ENCODE data around the gene GID4.

Gene GID4

DNA sequence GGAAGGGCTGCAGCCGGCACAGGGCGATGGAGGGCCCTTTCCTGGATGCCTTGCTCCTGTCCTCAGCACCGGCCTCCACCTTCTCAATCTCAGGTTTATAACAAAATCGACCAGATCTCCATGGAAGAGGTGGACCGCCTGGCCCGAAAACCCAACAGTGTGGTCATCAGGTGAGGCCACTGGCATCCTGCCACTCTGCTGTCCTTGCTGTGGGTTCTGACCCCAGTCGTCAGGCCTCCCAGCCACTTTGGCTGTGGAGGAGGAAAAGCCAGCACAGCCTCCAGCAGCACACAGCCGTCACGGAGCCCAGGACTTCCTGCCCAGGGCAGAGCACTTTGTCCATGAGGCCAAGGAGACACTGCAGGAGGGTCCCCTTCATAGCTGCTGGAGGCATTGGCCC, 62.6 kb downstream of the GID4 start:
- DNase-seq (ENCODE audit: low read depth), result no peak

DNA sequence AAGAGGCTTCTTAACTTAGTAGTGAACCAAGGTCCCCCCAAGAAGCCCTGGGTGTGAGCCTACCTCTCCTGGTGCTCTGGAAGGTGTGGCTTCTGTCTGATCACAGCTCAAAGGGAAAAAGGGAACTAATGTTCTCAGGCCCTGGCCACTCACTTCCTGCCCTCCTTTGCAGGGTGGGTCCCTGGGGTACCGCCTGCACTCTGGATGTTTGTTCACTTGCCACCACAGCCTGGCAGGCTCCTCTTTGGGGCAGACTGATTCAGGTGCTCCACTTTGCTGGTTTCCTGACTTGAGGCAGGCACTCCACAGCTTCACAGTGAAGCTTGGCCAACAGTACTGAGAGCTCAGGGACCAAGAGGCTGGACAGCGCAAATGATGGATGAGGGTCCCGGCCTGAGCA, 63.4 kb downstream of the GID4 start:
- DNase-seq (ENCODE audit: low read depth), result no peak

DNA sequence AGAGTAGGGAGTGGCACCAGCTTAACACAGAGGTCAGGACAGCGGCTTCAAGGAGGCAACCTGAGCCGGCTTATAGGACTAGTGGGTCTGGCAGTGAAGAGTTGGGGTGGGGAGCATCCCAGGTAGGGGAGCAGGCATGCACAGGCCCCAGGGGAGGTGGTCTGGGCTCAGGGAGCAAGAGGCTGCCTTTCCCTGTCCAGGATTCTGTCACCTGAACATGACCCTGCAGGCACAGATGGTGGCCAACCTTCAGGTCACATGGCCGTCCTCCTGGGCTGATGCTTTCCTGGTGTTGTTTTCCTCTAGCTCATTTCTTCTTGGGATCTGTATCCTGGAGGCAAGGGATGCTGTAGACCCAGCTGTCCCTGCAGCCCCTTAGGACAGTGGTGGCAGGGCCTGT, 65.8 kb downstream of the GID4 start:
- no peak for DNase-seq (ENCODE audit: low read depth)

DNA sequence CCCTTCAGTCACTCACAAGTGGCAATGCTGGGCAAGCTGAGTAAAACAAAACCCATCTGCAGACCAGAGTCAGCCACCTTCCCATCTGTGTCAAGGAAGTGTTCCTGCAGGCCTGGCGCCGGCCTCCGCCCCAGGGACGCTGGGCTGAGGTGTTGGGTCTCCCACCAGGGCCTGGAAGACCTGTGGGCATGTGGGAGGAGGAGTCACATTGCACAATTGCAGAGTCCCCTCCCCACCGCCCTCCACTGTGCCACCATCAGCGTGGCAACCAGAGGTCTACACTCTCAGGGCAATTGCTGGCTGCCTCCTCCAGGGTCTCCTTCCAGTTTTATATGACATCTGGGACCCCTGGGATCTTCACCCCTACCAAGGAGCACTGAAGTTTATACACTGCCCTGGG, 66.4 kb downstream of the GID4 start:
- DNase-seq (ENCODE audit: low read depth), result no peak

DNA sequence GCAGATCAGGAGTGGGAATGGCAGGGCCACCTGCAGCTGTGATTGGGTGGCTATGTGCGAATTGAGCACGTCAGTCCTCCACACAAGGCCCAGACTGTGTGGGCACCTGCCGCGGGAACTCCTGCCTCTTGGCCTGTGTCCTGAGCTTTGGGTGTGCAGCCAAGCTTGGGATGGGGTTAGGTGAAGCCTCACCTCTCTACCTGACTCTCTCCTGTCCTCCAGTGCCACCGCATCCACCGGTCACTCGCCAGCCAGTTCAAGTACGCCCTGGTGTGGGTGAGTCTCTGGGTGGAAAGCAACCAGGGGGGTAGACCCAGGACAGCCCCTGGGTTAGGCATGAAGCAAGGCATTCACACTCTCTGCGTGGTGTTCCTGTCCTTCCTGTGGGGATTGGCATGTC, 67.0 kb downstream of the GID4 start:
- DNase-seq (ENCODE audit: low read depth), result no peak

DNA sequence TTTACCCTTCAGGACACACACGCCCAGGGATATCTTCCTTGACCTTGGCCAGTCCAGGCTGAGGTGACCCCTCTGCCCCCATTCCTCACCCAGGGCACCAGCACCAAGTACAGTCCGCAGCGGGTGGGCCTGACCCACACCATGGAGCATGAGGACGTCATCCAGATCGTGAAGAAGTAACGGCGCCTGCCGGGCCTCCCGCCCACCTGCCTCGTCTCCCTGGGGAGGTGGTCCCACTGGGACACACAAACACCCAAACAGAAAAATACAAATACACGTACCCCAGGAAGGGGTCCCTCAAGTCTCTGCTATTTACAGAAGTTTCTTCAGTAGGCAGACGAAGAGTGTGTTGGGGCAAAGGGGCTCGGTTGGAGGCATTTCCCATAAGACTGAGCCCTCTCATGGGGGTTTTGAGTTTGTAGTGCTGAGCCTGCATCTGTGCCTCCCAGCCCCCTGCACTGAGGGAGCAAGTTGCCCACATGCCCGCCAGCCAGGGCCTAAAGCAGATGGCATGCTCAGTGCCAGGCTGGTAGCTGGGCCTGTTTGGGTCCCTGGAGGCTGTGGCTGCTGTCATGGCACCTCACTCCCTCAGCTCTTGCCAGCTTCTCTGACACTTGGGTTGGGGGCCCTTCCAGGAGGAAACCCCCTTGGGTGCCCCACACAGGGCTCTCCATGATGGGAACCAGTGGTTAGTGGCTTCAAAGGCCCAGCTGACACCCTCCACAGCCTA, 68.0 kb downstream of the GID4 start:
- no peak for DNase-seq (ENCODE audit: low read depth)

DNA sequence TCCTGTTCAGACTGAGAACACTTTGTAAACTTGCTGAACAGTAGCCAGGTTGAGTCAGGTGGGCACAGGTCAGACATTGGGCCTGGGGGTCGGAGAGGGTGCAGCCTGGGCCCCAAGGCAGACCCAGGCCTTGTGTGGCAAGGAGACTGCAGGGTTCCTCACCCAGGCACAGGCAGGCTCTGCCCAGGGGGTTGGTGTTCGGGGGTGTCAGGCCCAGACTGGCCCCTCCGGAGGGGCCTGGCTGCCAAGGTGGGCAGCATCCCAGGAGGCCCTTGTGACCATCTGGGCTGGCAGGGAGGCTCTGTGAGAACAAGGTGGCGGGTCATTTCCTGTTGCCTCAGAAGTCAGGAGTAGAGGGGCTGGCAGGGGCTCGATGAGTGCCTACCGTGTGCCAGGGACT, 68.8 kb downstream of the GID4 start:
- no peak for DNase-seq (ENCODE audit: low read depth)

DNA sequence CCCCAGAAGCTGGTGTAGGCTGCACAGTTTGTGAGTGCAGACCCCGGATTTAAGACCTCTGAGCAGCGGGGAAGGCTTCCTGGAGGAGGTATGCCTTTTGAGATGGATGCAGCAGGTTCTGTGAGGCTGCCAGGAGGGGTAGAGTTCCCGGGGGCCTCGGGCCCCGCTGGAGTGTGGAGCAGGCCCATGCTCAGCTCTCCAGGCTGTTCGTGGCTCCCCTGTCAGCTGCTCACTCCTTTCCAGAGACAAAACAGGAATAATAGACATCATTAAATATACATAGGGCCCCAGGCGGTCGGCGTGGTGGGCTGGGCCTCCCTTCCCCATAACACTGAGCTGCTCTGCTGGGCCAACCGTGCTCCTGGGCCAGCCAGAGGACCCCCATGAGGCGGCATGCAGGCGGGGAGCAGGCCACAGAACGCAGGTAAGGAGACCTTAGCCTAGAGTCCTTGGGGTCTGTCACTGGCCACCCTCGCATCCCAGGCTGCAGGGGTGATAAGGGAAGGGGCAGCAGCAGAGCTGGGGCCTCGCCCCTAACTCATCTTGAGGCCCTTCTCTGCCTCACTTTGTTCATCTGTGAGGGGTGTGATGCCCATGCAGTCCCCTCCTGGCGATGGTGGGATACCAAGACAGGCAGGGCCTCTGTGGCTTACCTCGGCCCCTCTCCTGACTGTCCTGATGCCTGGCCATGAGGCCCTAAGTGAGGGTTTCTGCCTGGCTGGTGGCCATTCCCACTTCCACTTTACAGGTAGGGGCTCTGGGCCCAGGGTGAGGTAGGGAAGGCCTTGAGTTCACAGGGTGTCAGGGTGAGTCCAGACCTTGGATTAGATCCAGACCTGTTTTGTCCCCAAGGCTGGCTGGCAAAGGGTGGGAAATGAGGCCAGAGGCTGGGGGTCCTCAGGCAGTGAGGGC, 69.4 kb downstream of the GID4 start, which contains the start of gene MYO15A:
MYO15A (plus strand) TSS at position 356 of the 912 bp plus-strand sequence. CDS start 10,045 bp downstream, outside the sequence.
- no peak for DNase-seq (ENCODE audit: low read depth)

DNA sequence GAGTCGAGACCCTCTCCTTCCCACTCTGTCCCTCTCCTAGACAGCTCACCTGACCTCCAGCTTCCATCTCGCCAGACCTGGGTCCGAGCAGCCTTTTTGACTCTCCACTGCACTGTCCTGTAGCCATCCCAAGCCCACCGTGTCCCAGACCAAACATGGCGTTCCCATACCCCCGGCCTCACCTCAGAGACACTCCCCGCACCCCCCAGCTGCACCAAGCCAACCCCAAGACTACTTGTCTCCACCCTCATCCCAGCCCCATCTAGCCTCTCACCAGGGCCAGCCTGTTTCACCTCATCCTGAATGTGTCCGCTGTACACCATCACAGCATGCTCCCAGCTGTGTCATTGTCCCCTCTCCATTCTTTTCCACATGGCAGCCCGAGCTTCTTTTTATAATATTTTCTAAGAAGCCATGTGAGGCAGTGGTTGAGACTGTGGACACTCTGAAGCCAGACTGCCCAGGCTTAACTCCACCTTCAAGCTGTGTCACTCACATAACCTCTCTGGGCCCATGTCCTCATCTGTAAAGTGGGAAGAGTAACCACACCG, 70.8 kb downstream of the GID4 start:
- no peak for DNase-seq (ENCODE audit: low read depth)

DNA sequence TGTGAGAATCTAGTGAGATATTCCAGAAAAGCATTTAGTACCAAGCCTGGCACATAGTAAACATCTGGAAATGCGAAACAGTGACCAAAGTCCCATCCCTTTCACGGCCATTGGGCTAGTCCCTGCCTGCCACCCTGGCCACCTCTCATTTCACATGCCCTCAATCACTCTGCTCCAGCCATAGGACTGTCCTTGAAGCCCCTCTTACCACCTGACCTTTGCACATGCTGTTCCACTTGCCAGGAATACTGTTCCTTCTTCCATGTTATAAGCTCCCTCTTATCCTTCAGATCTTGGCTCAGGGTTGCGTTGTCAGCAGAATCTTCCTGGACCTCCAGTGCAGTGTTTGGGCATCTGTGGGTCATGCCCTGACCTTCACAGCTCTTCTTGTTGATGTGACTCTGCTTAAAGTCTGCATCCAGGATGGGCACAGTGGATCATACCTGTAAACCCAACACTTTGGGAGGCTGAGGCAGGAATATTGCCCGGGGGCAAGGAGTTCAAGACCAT, 71.5 kb downstream of the GID4 start:
- no peak for DNase-seq (ENCODE audit: low read depth)

DNA sequence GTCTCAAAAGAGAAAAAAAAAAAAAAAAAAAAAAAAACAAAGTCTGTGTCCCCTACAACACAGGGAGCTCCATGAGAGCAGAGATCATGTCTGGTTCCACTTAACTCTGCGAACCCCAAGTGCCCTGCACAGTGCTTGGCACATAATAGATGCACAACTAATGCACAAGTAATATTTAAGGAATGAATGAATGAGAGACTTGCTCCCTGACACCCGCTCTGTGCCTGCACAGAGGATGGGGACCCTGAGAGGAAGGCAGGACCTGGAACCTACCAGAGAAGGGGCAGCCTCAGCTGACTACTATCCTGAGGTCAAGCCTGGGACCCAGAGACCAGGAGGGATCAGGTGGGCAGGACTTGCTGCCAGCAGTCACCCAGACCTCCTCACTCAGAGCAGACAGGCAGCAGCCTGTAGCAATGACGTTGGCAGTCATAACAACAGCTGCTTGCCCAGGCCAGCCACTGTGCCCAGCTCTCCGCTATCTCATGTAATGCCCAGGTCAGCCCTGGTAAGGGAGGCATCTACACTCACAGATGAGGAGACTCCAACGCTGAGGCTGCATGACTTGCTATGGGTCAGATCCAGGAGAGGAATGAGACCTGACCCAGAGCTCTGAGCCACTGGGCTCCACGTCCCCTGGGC, 72.2 kb downstream of the GID4 start:
- DNase-seq (ENCODE audit: low read depth), result no peak

DNA sequence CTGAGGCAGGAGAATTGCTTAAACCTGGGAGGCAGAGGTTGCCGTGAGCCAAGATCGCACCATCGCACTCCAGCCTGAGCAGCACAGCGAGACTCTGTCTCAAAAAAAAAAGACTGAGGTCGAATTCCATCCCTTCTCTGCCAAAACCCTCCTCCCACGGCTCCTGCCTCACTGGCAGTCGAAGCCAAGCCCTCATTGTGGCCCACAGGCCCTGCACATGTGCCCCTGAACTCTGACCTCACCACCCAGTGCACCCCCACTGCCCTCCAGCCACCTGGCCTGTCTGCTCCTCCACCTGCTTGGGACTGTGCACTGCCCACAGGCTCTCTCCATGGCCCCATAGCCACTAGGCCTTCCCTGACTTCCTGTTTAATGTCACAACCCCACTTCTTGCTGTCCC, 76.3 kb downstream of the GID4 start:
- DNase-seq (ENCODE audit: low read depth), result no peak

DNA sequence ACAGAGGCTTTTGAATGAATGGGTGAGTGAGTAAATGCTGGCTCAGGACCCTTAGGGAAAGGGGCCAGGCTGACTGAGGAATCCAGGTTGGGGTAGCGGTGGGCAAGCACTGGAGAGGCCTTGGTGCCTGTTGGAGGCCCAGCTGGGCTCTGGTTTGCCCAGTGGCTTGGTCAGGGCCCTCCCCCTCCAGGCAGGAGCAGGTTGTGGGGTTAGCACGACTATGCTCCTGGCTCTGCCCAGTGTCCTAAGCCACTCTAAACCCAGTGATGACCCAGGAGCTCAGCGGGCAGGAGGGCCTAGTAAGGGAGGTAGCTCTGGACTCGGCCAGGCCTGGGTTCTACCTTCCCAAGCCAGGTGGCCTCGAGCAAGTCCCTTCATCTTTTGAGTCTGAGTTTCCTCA, 76.9 kb downstream of the GID4 start:
- no peak for DNase-seq (ENCODE audit: low read depth)

DNA sequence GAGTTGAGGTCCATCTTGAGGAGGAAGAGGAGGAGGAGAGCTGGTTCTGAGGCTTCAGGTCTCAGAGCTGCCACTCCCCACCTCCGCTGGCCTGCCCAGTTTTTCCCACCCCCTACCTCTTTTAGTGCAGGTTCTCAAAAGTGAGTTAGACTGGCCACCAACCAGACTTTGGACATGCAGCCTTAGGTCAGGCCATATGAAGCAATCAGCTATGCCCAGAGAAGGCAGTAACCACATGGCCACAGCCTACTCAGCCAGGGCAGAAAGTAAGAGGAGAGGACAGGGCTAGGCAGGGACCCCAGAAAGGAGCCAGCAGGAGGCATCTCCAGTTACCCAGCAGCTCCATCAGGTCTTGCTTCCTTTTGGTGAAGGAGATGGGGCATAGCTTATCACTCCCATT, 78.3 kb downstream of the GID4 start:
- no peak for DNase-seq (ENCODE audit: low read depth)
